ENCODE measurements around the gene GJB5. TPM values are rescaled to one million over a fixed set of nuclear protein-coding genes. Genes with fewer than 3 reads are reported as not detected.

The GJB5 gene
- total RNA-seq, 1 experiment from 2014 or later = 18.1 TPM

DNA sequence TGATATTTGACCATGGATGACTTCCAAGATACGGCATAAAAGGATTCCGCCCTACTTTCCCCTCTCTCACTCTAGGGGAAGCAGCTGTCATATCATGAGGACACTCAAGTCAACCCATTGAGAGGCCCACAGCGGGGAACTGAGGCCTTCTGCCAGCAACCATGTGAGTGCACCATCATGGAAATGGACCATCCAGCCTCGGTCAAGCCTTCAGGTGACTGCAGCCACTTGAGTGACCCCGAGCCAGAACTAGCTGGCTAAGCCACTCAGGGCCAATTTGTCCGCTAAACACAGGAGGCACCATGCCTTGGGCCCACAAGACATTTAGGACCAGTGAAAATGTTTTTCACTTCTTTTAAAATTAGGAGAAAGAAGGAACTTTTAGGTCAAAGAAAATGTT lies 11.1 kb upstream of the GJB5 start:
- H3K9me3 ChIP-seq (ENCODE audit: insufficient read depth, low read depth) = no peaks in the 10 kb centered on the region
- H4K20me1 ChIP-seq (ENCODE audit: insufficient read depth) = no peaks in the 10 kb centered on the region
- H3F3A ChIP-seq (ENCODE audit: insufficient read depth, low read depth) = no peaks in the 10 kb centered on the region
- H3K79me2 ChIP-seq (ENCODE audit: low read depth) = no peaks in the 10 kb centered on the region
- no peak overlapping the region for H3K4me3 ChIP-seq
- intact Hi-C loops (cut with micrococcal nuclease; ENCODE audit: unreplicated experiment) = loop anchor here (2.0 kb wide), 1 partner anchor 283 kb away; no protein-coding TSS in a partner anchor
- DNase-seq = no peak
- H3K9me2 ChIP-seq (ENCODE audit: insufficient read depth) = no peaks in the 10 kb centered on the region
- H3K36me3 ChIP-seq (ENCODE audit: low read depth) = no peaks in the 10 kb centered on the region
- no peaks in the 10 kb centered on the region for H3K27me3 ChIP-seq (ENCODE audit: insufficient read depth, low read depth)
- POLR2A ChIA-PET (ENCODE audit: unreplicated experiment) = no interaction called here
- TF ChIP-seq EZH2 (IDR thresholded peaks at IDR 0.05; ENCODE audit: low read depth) = no peak
- TF ChIP-seq, protein P1, sequence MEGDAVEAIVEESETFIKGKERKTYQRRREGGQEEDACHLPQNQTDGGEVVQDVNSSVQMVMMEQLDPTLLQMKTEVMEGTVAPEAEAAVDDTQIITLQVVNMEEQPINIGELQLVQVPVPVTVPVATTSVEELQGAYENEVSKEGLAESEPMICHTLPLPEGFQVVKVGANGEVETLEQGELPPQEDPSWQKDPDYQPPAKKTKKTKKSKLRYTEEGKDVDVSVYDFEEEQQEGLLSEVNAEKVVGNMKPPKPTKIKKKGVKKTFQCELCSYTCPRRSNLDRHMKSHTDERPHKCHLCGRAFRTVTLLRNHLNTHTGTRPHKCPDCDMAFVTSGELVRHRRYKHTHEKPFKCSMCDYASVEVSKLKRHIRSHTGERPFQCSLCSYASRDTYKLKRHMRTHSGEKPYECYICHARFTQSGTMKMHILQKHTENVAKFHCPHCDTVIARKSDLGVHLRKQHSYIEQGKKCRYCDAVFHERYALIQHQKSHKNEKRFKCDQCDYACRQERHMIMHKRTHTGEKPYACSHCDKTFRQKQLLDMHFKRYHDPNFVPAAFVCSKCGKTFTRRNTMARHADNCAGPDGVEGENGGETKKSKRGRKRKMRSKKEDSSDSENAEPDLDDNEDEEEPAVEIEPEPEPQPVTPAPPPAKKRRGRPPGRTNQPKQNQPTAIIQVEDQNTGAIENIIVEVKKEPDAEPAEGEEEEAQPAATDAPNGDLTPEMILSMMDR (conservative IDR thresholded peaks at IDR 0.05) = no peak
- CTCF ChIA-PET = interaction anchor here (0.6 to 1.7 kb wide), 3 partner anchors 19 to 109 kb away, joined by 3 to 4 read pairs (median 3); no protein-coding TSS in a partner anchor
- H3K4me1 ChIP-seq (replicated peaks; ENCODE audit: insufficient read depth) = no peaks in the 10 kb centered on the region
- H3K27ac ChIP-seq = no peak overlapping the region
- H2AFZ ChIP-seq = no peak overlapping the region
- no TSS peak for BruUV-seq (replicated peaks)
- H3K4me2 ChIP-seq = no peak overlapping the region

DNA sequence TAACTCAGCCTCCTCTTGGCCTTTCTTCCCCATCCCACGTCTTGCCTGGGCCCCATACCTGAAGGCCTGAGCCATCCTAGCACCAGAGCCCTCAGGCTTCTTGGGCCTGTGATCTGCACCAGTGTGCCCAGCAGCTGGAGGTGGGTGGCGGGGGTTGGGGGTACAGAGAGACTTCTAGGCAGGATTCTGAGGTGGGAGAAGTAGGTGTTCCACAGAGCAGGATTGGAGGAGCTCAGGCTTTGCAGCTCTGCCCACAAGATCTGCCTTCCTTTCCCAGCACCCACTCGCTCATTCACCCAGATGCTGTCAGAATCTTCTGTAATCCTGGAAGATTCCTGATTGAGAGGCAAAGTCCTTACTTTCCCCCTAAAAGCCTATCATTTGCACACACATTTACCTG lies 10.0 kb upstream of the GJB5 start:
- no peak for DNase-seq
- Histone ChIP-seq H3K9me3 (ENCODE audit: insufficient read depth, low read depth) (no peaks in the 10 kb centered on the region), H3K4me2 (no peak overlapping the region), H3K36me3 (ENCODE audit: low read depth) (no peaks in the 10 kb centered on the region), H3K9me2 (ENCODE audit: insufficient read depth) (no peaks in the 10 kb centered on the region), H3F3A (ENCODE audit: insufficient read depth, low read depth) (no peaks in the 10 kb centered on the region), H3K4me3 (no peak overlapping the region), H3K27ac (no peak overlapping the region), H2AFZ (no peak overlapping the region), H3K4me1 (replicated peaks; ENCODE audit: insufficient read depth) (no peaks in the 10 kb centered on the region), H3K27me3 (ENCODE audit: insufficient read depth, low read depth) (no peaks in the 10 kb centered on the region), H3K79me2 (ENCODE audit: low read depth) (no peaks in the 10 kb centered on the region), H4K20me1 (ENCODE audit: insufficient read depth) (no peaks in the 10 kb centered on the region)
- POLR2A ChIA-PET (ENCODE audit: unreplicated experiment) = no interaction called here
- TF ChIP-seq, protein P1 (conservative IDR thresholded peaks at IDR 0.05) = no peak
- no peak for TF ChIP-seq EZH2 (IDR thresholded peaks at IDR 0.05; ENCODE audit: low read depth)
- BruUV-seq (replicated peaks) = no TSS peak
- intact Hi-C loops (cut with micrococcal nuclease; ENCODE audit: unreplicated experiment) = no loop called here
- CTCF ChIA-PET = interaction anchor here (0.6 kb wide), 2 partner anchors 37 to 633 kb away, joined by 5 to 7 read pairs; no protein-coding TSS in a partner anchor

DNA sequence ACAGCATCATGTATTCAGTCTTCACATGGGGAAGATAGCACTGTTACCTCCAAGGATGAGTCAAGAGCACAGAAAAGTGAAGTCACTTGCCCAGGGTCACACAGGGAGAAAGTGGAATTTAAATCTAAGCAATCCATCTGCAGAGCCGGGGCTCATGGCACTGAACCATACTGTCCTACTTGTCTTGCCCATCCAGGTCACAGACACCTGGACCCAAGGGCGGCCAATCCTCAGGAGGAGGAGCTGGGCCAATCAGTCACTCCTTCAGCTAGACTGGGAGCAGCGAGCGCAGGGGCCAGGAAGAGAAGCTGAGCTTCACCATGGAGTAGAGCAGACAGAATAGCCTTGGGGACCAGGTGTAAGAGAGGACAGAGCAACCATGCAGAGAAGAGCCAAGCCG lies 9.2 kb upstream of the GJB5 start:
- Histone ChIP-seq H3K4me2 (no peak overlapping the region), H3K36me3 (ENCODE audit: low read depth) (no peaks in the 10 kb centered on the region), H3F3A (ENCODE audit: insufficient read depth, low read depth) (no peaks in the 10 kb centered on the region), H2AFZ (no peak overlapping the region), H3K79me2 (ENCODE audit: low read depth) (no peaks in the 10 kb centered on the region), H3K4me3 (no peak overlapping the region), H3K27ac (no peak overlapping the region), H3K4me1 (replicated peaks; ENCODE audit: insufficient read depth) (no peaks in the 10 kb centered on the region), H3K9me2 (ENCODE audit: insufficient read depth) (no peaks in the 10 kb centered on the region), H3K27me3 (ENCODE audit: insufficient read depth, low read depth) (no peaks in the 10 kb centered on the region), H4K20me1 (ENCODE audit: insufficient read depth) (no peaks in the 10 kb centered on the region), H3K9me3 (ENCODE audit: insufficient read depth, low read depth) (no peaks in the 10 kb centered on the region)
- intact Hi-C loops (cut with micrococcal nuclease; ENCODE audit: unreplicated experiment) = no loop called here
- DNase-seq = no peak
- ChIA-PET POLR2A (ENCODE audit: unreplicated experiment) (no interaction called here), CTCF (interaction anchor here (0.8 kb wide), 1 partner anchor 107 kb away, joined by 3 read pairs; no protein-coding TSS in a partner anchor)
- no TSS peak for BruUV-seq (replicated peaks)
- no peak for TF ChIP-seq EZH2 (IDR thresholded peaks at IDR 0.05; ENCODE audit: low read depth)
- TF ChIP-seq, protein P1 (conservative IDR thresholded peaks at IDR 0.05) = no peak
